HepG2 (cell line): ENCODE measurements around the gene HNRNPM. TPM values are rescaled to one million over a fixed set of nuclear protein-coding genes. Genes with fewer than 3 reads are reported as not detected.

ENCODE experiments used
- ATAC-seq: fragments of 200-7000 bp; cut with Tn5 transposase; 3 replicates; pipeline ENCODE4 v1.9.1; 2020; ENCODE audit warnings: mild to moderate bottlenecking, moderate library complexity
- BruUV-seq: library from RNA; stranded (reverse); fragments of 400-500 nt; replicated peaks from 2 replicates; lab custom pipeline; 2021; lab: Mats Ljungman, UMichigan
- CTCF ChIA-PET: fragments of 300-600 bp; formaldehyde crosslinking; extraction: SDS; loops from one replicate; lab custom pipeline; 2021; ENCODE audit warnings: low total read pairs, inconsistent platforms, low intra/inter-chr PET ratio; lab: Yijun Ruan, JAX
- POLR2A ChIA-PET: fragments of 350-600 bp; sonication (Branson Sonifier 250); formaldehyde crosslinking; loops from one replicate; lab custom pipeline; 2020; ENCODE audit warnings: antibody characterized with exemption, inconsistent platforms; lab: Yijun Ruan, JAX
- DNase-seq: peaks from one replicate; pipeline ENCODE4 v3.0.0-alpha.2; 2015; ENCODE audit warnings: low spot score
- FAIRE-seq: peaks from 3 replicates; lab custom pipeline; 2011; peaks lifted over from hg19 to GRCh38; lab: Jason Lieb, UNC
- H2AFZ ChIP-seq: one replicate; pipeline ENCODE4 v1.6.1; 2011; ENCODE audit warnings: low read length, inconsistent platforms
- H3K27ac ChIP-seq: fragments of 300-600 bp; 3 replicates; pipeline ENCODE4 v1.8.0; 2011; ENCODE audit warnings: mixed run types, mild to moderate bottlenecking, mixed read lengths, low read length, inconsistent platforms; ENCODE audit not compliant: insufficient read depth; ENCODE audit errors: extremely low read length
- H3K27me3 ChIP-seq, 2 experiments: fragments of 200-600 bp in 1 of 2; 2 replicates in 1 of 2; 3 replicates in 1 of 2; pipeline versions ENCODE4 v1.6.0 to v1.8.0; 2011; ENCODE audit warnings: low read length in 2 of 2, mild to moderate bottlenecking in 2 of 2, moderate library complexity in 2 of 2, inconsistent platforms in 1 of 2; ENCODE audit not compliant: insufficient read depth in 2 of 2, control insufficient read depth in 1 of 2
- H3K36me3 ChIP-seq, 2 experiments: fragments of 200-600 bp in 1 of 2; replicated peaks in 1 of 2; 2 replicates in 1 of 2; 3 replicates in 1 of 2; pipeline versions ENCODE4 v1.5.1 to v1.8.0; 2011; ENCODE audit warnings: low read length in 2 of 2, inconsistent platforms in 1 of 2; ENCODE audit not compliant: insufficient read depth in 2 of 2, control insufficient read depth in 1 of 2
- H3K4me1 ChIP-seq: 2 replicates; pipeline ENCODE4 v1.5.1; 2012; ENCODE audit warnings: low read length, inconsistent platforms; ENCODE audit not compliant: insufficient read depth
- H3K4me2 ChIP-seq: 2 replicates; pipeline ENCODE4 v1.6.0; 2011; ENCODE audit warnings: low read depth, low read length, inconsistent platforms
- H3K4me3 ChIP-seq, 3 experiments: fragments of 200-600 bp in 1 of 3; sonication (generic), shearing (Covaris generic) in 1 of 3; replicated peaks in 1 of 3; 2 replicates each; pipeline ENCODE4 v1.5.1; 2011 to 2016; ENCODE audit warnings: low read length in 3 of 3, inconsistent platforms in 2 of 3, low read depth in 2 of 3, mild to moderate bottlenecking in 2 of 3, control low read depth in 1 of 3, mixed read lengths in 1 of 3; ENCODE audit not compliant: insufficient read depth in 1 of 3
- H3K79me2 ChIP-seq: one replicate; pipeline ENCODE4 v1.6.1; 2011; ENCODE audit warnings: low read length, inconsistent platforms; ENCODE audit not compliant: insufficient read depth
- H3K9ac ChIP-seq: 2 replicates; pipeline ENCODE4 v1.6.0; 2011; ENCODE audit warnings: mild to moderate bottlenecking, low read depth, low read length, inconsistent platforms; ENCODE audit not compliant: insufficient read depth
- H3K9me3 ChIP-seq: 2 replicates; pipeline ENCODE4 v1.5.1; 2012; ENCODE audit warnings: mild to moderate bottlenecking, low read length
- H4K20me1 ChIP-seq: 2 replicates; pipeline ENCODE4 v1.6.0; 2011; ENCODE audit warnings: inconsistent platforms, mild to moderate bottlenecking, low read length, moderate library complexity; ENCODE audit not compliant: insufficient read depth
- AGO2 ChIP-seq: fragments of 200-400 bp; formaldehyde crosslinking; optimal IDR thresholded peaks from 2 replicates; pipeline ENCODE3; 2017; ENCODE audit warnings: mild to moderate bottlenecking, low read depth, low read length, moderate library complexity
- CEBPB ChIP-seq: IDR thresholded peaks from 2 replicates; pipeline ENCODE4 v1.6.1; 2011; ENCODE audit warnings: low read depth, low read length, improper control_type of control experiment, borderline replicate concordance
- DNMT1 ChIP-seq: sonication (generic); formaldehyde crosslinking; IDR thresholded peaks from 2 replicates; pipeline ENCODE4 v1.5.1; 2020; ENCODE audit warnings: mild to moderate bottlenecking, missing genetic modification reagents
- GABPA ChIP-seq, 2 experiments: IDR thresholded peaks; 2 replicates each; pipeline ENCODE4 v1.6.1; 2011 to 2016; ENCODE audit warnings: low read depth in 2 of 2, low read length in 1 of 2, missing biosample characterization in 1 of 2, missing genetic modification characterization in 1 of 2
- GABPB1 ChIP-seq: IDR thresholded peaks from 2 replicates; pipeline ENCODE4 v1.6.1; 2016; ENCODE audit warnings: mild to moderate bottlenecking, missing genetic modification reagents, moderate library complexity, missing compliant biosample characterization
- HCFC1 ChIP-seq: fragments of 150-350 bp; IDR thresholded peaks from 2 replicates; pipeline ENCODE4 v1.6.1; 2014; ENCODE audit warnings: low read depth, low read length
- HHEX ChIP-seq: IDR thresholded peaks from 2 replicates; pipeline ENCODE4 v1.6.1; 2016; ENCODE audit warnings: control low read depth
- KDM3A ChIP-seq: IDR thresholded peaks from 2 replicates; pipeline ENCODE4 v1.6.1; 2018; ENCODE audit warnings: low read depth, missing compliant biosample characterization
- PRPF4 ChIP-seq: fragments of 200-400 bp; formaldehyde crosslinking; IDR thresholded peaks from 2 replicates; pipeline ENCODE4 v1.6.1; 2016; ENCODE audit warnings: low read length, low read depth; ENCODE audit not compliant: poor library complexity, severe bottlenecking
- SPEN ChIP-seq: sonication (generic); formaldehyde crosslinking; IDR thresholded peaks from 2 replicates; pipeline ENCODE4 v1.5.1; 2020; ENCODE audit warnings: low read depth, mild to moderate bottlenecking, missing genetic modification reagents
- ZNF10 ChIP-seq: sonication (generic); formaldehyde crosslinking; IDR thresholded peaks from 2 replicates; pipeline ENCODE4 v1.4.0; 2020; ENCODE audit warnings: mild to moderate bottlenecking, low read depth, missing genetic modification reagents, borderline replicate concordance
- ZNF234 ChIP-seq: sonication (generic); formaldehyde crosslinking; conservative IDR thresholded peaks from 2 replicates; pipeline ENCODE4 v1.5.1; 2020; ENCODE audit warnings: mild to moderate bottlenecking, missing genetic modification reagents
- WGBS: methylation state at CpG from one replicate; pipeline ENCODE4 v1.1.6; 2017; ENCODE audit warnings: low lambda C conversion rate; 5-methylcytosine and 5-hydroxymethylcytosine counted together
- in situ Hi-C: cut with HindIII; loops from 2 replicates; pipeline ENCODE4 v1.10.0; 2017; ENCODE audit warnings: low pct_unique_long_range_greater_than_20kb; ENCODE audit not compliant: extremely low pct_ligation_motif_present
- intact Hi-C: fragments of 100-400 bp; cut with micrococcal nuclease; formaldehyde crosslinking; loops from one replicate; pipeline ENCODE4 v1.10.0; 2022; ENCODE audit not compliant: unreplicated experiment
- polyA plus RNA-seq, 8 experiments: library from polyadenylated mRNA; depleted of rRNA in 3 of 8; stranded (reverse) in 7 of 8; unstranded in 1 of 8; fragments of >200 nt; fragmentation: Illumina TruSeq in 4 of 8; extraction: Trizol in 4 of 8; gene quantifications; 2 replicates each; pipeline versions ENCODE4 v1.2.1 to v1.2.3, GENCODE V29; 2011 to 2016; ENCODE audit warnings: low read depth in 4 of 8, missing spikeins in 1 of 8, mixed read lengths in 1 of 8; ENCODE audit not compliant: insufficient read depth in 1 of 8
- total RNA-seq, 5 experiments: library from RNA; depleted of rRNA; stranded (reverse); fragments of >200 nt; fragmentation: Illumina TruSeq; extraction: Trizol; gene quantifications; 2 replicates each; pipeline ENCODE4 v1.2.3, GENCODE V29; 2016; ENCODE audit warnings: low read depth in 1 of 5
- TF ChIP-seq, protein P1 (sequence below): sonication (generic); formaldehyde crosslinking; IDR thresholded peaks from 2 replicates; pipeline ENCODE4 v1.8.0; 2022; ENCODE audit warnings: missing genetic modification reagents, mild to moderate bottlenecking, moderate library complexity, borderline replicate concordance
- TF ChIP-seq, protein P2 (sequence below): sonication (generic); formaldehyde crosslinking; IDR thresholded peaks from 2 replicates; pipeline ENCODE4 v1.5.1; 2020; ENCODE audit warnings: missing genetic modification reagents, mild to moderate bottlenecking, borderline replicate concordance

The HNRNPM gene
- total and polyA plus RNA-seq, 2 of the 13 experiments (the other 11 are each of a cell fraction or from before 2014, with no cell fraction given) = 56.7 to 102 TPM

DNA sequence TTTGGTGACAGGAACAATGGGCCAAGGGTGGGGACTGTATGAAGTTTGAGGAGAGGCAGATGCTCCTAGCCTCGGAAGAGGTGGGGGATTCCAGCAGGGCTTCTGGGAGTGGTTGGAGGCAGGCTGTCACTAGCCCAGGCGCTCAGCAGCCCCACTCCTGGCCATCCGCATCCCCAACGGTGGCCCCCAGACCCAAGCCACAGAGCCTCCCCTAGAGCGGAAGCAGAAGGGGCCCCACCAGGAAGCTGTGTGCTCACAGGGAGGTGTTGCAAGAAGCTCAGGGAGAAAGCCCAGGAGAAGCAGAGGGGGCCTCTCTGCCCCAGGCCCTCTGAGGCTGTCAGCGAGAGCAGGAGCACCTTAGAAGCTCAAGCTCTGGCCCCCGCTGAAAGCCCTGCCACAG lies 49.4 kb downstream of the HNRNPM start:
- DNase-seq (no peak), ATAC-seq (peak; percentile 13; the same call in 1 of the 3 replicates), FAIRE-seq (no peak)
- no peaks in the 10 kb centered on the region for H3K36me3 ChIP-seq
- no peak overlapping the region for H3K27ac ChIP-seq
- no peaks in the 10 kb centered on the region for H3K79me2 ChIP-seq
- in situ Hi-C loops (no loop called here), intact Hi-C loops (no loop called here)
- H4K20me1 ChIP-seq = no peaks in the 10 kb centered on the region
- peaks cover 10% of the 10 kb centered on the region for H3K4me1 ChIP-seq
- BruUV-seq = no TSS peak
- 29% methylated on average over 6 of the region's 7 CpGs for WGBS
- peak overlapping the region in 1 of 3 experiments; percentile 28; a peak in 1 of 6 replicates for H3K4me3 ChIP-seq
- no peak overlapping the region for H2AFZ ChIP-seq
- no peaks in the 10 kb centered on the region for H3K9me3 ChIP-seq
- peaks cover 0 to 10% of the 10 kb centered on the region in 2 experiments; a peak in 1 of 5 replicates for H3K27me3 ChIP-seq
- H3K4me2 ChIP-seq = peak overlapping the region; percentile 57
- TF ChIP-seq CEBPB (peak; percentile 25; the same call in 1 of the 2 replicates), GABPB1 (CRISPR knock-in tag) (peak; percentile 42; the same call in 1 of the 2 replicates), GABPA (IDR thresholded peaks at IDR 0.05; ENCODE audit: low read depth, low read length) (peak; percentile 18; the same call in 1 of the 2 replicates), GABPA (CRISPR knock-in tag; IDR thresholded peaks at IDR 0.05; ENCODE audit: low read depth) (no peak), ZNF10 (no peak), DNMT1 (CRISPR knock-in tag) (no peak)
- CTCF ChIA-PET = no interaction called here
- no peak overlapping the region for H3K9ac ChIP-seq
- POLR2A ChIA-PET = interaction anchor here (0.8 to 2.5 kb wide), 5 partner anchors 11 to 70 kb away, joined by 3 to 10 read pairs (median 3); partner anchors contain the start of gene ZNF414

DNA sequence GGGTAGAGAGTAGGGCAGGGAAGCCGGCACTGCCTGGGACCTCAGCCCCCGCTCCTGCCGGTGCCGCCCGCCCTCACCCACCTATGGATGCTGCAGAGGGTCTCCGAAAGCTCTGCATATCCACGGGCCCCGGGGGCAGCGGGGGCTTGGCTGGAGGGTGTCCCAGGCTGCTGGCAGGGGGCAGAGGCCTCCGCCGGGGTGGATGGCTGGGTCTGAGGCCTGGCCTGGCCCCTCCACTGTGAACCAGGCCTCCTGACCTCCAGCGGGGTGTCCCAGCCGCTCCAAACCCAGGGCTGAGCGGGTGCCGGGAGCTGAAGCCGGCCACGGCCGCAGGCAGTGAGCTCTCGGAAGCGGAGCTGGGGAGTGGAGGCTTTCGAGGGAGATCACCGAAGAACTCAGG lies 53.5 kb downstream of the HNRNPM start:
- CTCF ChIA-PET = no interaction called here
- Histone ChIP-seq H3K9me3 (no peaks in the 10 kb centered on the region), H3K4me3 (no peak overlapping the region), H3K9ac (no peak overlapping the region), H4K20me1 (no peaks in the 10 kb centered on the region), H3K4me1 (peaks cover 35% of the 10 kb centered on the region), H3K4me2 (no peak overlapping the region), H3K79me2 (no peaks in the 10 kb centered on the region), H3K27me3 (peaks cover 2 to 28% of the 10 kb centered on the region in 2 experiments; a peak in 3 of 5 replicates), H3K36me3 (no peaks in the 10 kb centered on the region), H2AFZ (no peak overlapping the region), H3K27ac (no peak overlapping the region)
- WGBS = 59% methylated on average over 10 of the region's 22 CpGs
- ATAC-seq = no peak
- no TSS peak for BruUV-seq
- intact Hi-C loops = no loop called here
- POLR2A ChIA-PET = no interaction called here
- DNase-seq = no peak
- FAIRE-seq = no peak
- in situ Hi-C loops = no loop called here
- TF ChIP-seq KDM3A (no peak), HHEX (CRISPR knock-in tag) (no peak), HCFC1 (no peak), ZNF234 (no peak), AGO2 (no peak), SPEN (CRISPR knock-in tag) (no peak), PRPF4 (no peak)
- TF ChIP-seq, protein P1, sequence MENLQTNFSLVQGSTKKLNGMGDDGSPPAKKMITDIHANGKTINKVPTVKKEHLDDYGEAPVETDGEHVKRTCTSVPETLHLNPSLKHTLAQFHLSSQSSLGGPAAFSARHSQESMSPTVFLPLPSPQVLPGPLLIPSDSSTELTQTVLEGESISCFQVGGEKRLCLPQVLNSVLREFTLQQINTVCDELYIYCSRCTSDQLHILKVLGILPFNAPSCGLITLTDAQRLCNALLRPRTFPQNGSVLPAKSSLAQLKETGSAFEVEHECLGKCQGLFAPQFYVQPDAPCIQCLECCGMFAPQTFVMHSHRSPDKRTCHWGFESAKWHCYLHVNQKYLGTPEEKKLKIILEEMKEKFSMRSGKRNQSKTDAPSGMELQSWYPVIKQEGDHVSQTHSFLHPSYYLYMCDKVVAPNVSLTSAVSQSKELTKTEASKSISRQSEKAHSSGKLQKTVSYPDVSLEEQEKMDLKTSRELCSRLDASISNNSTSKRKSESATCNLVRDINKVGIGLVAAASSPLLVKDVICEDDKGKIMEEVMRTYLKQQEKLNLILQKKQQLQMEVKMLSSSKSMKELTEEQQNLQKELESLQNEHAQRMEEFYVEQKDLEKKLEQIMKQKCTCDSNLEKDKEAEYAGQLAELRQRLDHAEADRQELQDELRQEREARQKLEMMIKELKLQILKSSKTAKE (CRISPR knock-in tag) = no peak
- TF ChIP-seq, protein P2, sequence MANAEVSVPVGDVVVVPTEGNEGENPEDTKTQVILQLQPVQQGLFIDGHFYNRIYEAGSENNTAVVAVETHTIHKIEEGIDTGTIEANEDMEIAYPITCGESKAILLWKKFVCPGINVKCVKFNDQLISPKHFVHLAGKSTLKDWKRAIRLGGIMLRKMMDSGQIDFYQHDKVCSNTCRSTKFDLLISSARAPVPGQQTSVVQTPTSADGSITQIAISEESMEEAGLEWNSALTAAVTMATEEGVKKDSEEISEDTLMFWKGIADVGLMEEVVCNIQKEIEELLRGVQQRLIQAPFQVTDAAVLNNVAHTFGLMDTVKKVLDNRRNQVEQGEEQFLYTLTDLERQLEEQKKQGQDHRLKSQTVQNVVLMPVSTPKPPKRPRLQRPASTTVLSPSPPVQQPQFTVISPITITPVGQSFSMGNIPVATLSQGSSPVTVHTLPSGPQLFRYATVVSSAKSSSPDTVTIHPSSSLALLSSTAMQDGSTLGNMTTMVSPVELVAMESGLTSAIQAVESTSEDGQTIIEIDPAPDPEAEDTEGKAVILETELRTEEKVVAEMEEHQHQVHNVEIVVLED = no peak
